ENCODE data around the gene TAX1BP1. TPM values are rescaled to one million over a fixed set of nuclear protein-coding genes. Genes with fewer than 3 reads are reported as not detected.
"Not testable (repeated sequence)": the region's sequence is repeated elsewhere in the genome, so short reads cannot be mapped to it uniquely, and the experiment has no call there.

Gene TAX1BP1
- total RNA-seq, 2 donors from 2014 or later, result 129 to 162 TPM

DNA sequence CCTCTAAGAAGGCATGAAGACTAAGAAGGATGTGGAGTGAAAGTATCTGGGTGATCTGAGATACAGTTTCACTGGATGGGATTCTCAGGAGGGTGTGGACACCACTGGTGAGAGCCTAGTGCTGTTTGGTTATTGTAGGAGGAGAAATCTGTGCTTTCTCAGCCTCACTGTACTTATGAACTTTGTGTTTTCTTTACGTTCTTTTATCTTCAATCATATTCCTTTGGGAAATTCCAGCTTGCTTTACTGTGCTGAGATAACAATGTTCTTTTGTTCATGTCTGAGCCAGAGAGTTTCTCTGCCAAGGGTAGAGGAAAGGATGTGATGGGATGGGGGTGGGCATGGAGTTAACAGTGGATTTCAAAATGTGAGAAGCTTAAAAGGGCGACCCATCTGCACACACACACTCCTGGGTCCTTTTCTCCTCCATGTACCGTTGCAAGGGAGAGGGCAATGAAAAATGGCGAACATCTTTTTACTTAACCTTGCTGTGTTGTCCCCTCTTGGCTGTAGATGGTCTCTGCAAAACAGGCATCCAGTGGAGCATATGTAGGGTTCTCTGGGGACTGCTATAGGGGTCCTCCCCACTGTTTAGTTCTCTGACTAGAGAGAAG lies 25.0 kb upstream of the TAX1BP1 start:
- no peaks in the 10 kb centered on the region for H3K36me3 Mint-ChIP-seq (ENCODE audit: insufficient read depth in 2 of 2)
- peaks cover 2% of the 10 kb centered on the region for H3K4me1 Mint-ChIP-seq (ENCODE audit: low read depth)
- H3K9me3 Mint-ChIP-seq, result peaks cover 0 to 1% of the 10 kb centered on the region in 2 donors
- H3K27me3 Mint-ChIP-seq (ENCODE audit: low read depth), result peaks cover 15% of the 10 kb centered on the region
- DNase-seq (no peak), ATAC-seq (replicated peaks in 1 of 2) (no peak)
- no peak overlapping the region for H3K27ac Mint-ChIP-seq
- no peak overlapping the region for H3K4me3 Mint-ChIP-seq

DNA sequence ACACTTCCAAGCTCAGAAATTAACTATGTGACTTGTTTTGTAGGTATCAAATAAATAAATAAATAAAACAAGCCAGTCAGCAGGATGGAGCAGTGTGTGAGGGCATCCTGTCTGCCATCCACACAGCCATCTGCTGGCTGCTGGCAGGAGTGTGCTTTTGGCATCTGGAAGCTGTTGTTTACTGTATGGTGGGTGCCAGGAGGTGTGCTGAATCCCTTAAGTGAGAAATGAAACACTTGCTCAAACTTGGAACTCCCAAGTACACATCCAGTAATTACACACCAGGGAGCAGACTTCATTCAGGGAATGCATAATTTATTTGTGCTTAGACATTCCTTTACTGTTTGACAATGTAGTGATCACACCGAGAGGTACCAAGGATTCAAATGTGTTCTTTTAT lies 16.9 kb upstream of the TAX1BP1 start:
- ATAC-seq (replicated peaks in 1 of 2), result no peak
- Mint-ChIP-seq H3K4me3 (no peak overlapping the region), H3K27me3 (ENCODE audit: low read depth) (no peaks in the 10 kb centered on the region), H3K4me1 (ENCODE audit: low read depth) (peaks cover 8% of the 10 kb centered on the region), H3K9me3 (no peaks in the 10 kb centered on the region), H3K27ac (no peak overlapping the region), H3K36me3 (ENCODE audit: insufficient read depth in 2 of 2) (no peaks in the 10 kb centered on the region)
- no peak for DNase-seq

- no peak overlapping the region for H3K27ac Mint-ChIP-seq
Measured at GRCh38 chr7:27727058-27727457, 12.9 kb upstream of the TAX1BP1 start.

DNA sequence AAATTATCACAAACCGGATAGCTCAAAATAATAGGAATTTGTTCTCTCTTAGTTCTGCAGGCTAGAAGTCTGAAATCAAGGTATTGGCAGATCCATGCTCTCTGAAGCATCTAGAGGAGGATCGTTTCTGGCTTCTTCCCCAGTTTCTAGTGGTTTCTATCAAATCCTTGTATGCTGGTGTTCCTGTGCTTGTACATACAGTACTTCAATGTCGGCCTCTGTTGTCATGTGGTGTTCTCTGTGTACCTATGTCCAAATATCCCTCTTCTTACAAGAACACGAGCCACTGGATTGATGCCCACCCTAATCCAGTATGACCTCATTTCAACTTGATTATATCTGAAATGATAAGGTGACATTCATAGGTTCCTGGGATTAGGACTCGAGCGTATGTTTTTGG lies 9.8 kb upstream of the TAX1BP1 start:
- DNase-seq (no peak), ATAC-seq (replicated peaks in 1 of 2) (no peak)
- no peaks in the 10 kb centered on the region for H3K36me3 Mint-ChIP-seq (ENCODE audit: insufficient read depth in 2 of 2)
- H3K4me1 Mint-ChIP-seq (ENCODE audit: low read depth), result peaks cover 8% of the 10 kb centered on the region
- H3K9me3 Mint-ChIP-seq, result no peaks in the 10 kb centered on the region
- no peak overlapping the region for H3K27ac Mint-ChIP-seq
- no peaks in the 10 kb centered on the region for H3K27me3 Mint-ChIP-seq (ENCODE audit: low read depth)
- H3K4me3 Mint-ChIP-seq, result no peak overlapping the region

More at GRCh38 chr7:27727058-27727457, 12.9 kb upstream of the TAX1BP1 start:
- no peaks in the 10 kb centered on the region for H3K36me3 Mint-ChIP-seq (ENCODE audit: insufficient read depth in 2 of 2)
- H3K9me3 Mint-ChIP-seq, result no peaks in the 10 kb centered on the region
- no peak overlapping the region for H3K4me3 Mint-ChIP-seq
- ATAC-seq (replicated peaks in 1 of 2), result no peak
- H3K27me3 Mint-ChIP-seq (ENCODE audit: low read depth), result no peaks in the 10 kb centered on the region
- DNase-seq, result no peak
- H3K4me1 Mint-ChIP-seq (ENCODE audit: low read depth), result peaks cover 8% of the 10 kb centered on the region

- no peak for ATAC-seq (replicated peaks in 1 of 2)
- Mint-ChIP-seq H3K4me1 (ENCODE audit: low read depth) (peaks cover 15% of the 10 kb centered on the region), H3K36me3 (ENCODE audit: insufficient read depth in 2 of 2) (peaks cover 0 to 2% of the 10 kb centered on the region in 2 donors), H3K27me3 (ENCODE audit: low read depth) (peaks cover 6% of the 10 kb centered on the region), H3K27ac (no peak overlapping the region), H3K4me3 (no peak overlapping the region), H3K9me3 (no peaks in the 10 kb centered on the region)
- DNase-seq, result no peak
Measured at GRCh38 chr7:27734583-27734982, 5.4 kb upstream of the TAX1BP1 start.

GRCh38 chr7:27735165-27735564 lies 4.8 kb upstream of the TAX1BP1 start:
- DNase-seq (no peak), ATAC-seq (replicated peaks in 1 of 2) (no peak)
- no peaks in the 10 kb centered on the region for H3K9me3 Mint-ChIP-seq
- peaks cover 15% of the 10 kb centered on the region for H3K4me1 Mint-ChIP-seq (ENCODE audit: low read depth)
- peaks cover 0 to 2% of the 10 kb centered on the region in 2 donors for H3K36me3 Mint-ChIP-seq (ENCODE audit: insufficient read depth in 2 of 2)
- no peak overlapping the region for H3K4me3 Mint-ChIP-seq
- peaks cover 6% of the 10 kb centered on the region for H3K27me3 Mint-ChIP-seq (ENCODE audit: low read depth)
- H3K27ac Mint-ChIP-seq, result no peak overlapping the region

GRCh38 chr7:27735831-27736230 lies 4.1 kb upstream of the TAX1BP1 start:
- no peak overlapping the region for H3K4me3 Mint-ChIP-seq
- no peak for DNase-seq
- H3K9me3 Mint-ChIP-seq, result no peaks in the 10 kb centered on the region
- H3K27ac Mint-ChIP-seq, result no peak overlapping the region
- H3K36me3 Mint-ChIP-seq (ENCODE audit: insufficient read depth in 2 of 2), result peaks cover 6 to 7% of the 10 kb centered on the region in 2 donors
- ATAC-seq (replicated peaks in 1 of 2), result no peak
- peaks cover 16% of the 10 kb centered on the region for H3K4me1 Mint-ChIP-seq (ENCODE audit: low read depth)
- peaks cover 6% of the 10 kb centered on the region for H3K27me3 Mint-ChIP-seq (ENCODE audit: low read depth)

GRCh38 chr7:27737178-27737577 lies 2.8 kb upstream of the TAX1BP1 start:
- no peaks in the 10 kb centered on the region for H3K9me3 Mint-ChIP-seq
- H3K4me3 Mint-ChIP-seq, result no peak overlapping the region
- no peak overlapping the region for H3K27ac Mint-ChIP-seq
- peaks cover 7 to 10% of the 10 kb centered on the region in 2 donors for H3K36me3 Mint-ChIP-seq (ENCODE audit: insufficient read depth in 2 of 2)
- peaks cover 28% of the 10 kb centered on the region for H3K4me1 Mint-ChIP-seq (ENCODE audit: low read depth)
- no peak for ATAC-seq (replicated peaks in 1 of 2)
- no peak for DNase-seq
- peaks cover 6% of the 10 kb centered on the region for H3K27me3 Mint-ChIP-seq (ENCODE audit: low read depth)

GRCh38 chr7:27737616-27738015 lies 2.3 kb upstream of the TAX1BP1 start:
- peaks cover 6% of the 10 kb centered on the region for H3K27me3 Mint-ChIP-seq (ENCODE audit: low read depth)
- ATAC-seq (replicated peaks in 1 of 2) (no peak), DNase-seq (no peak)
- H3K4me3 Mint-ChIP-seq, result no peak overlapping the region
- no peaks in the 10 kb centered on the region for H3K9me3 Mint-ChIP-seq
- no peak overlapping the region for H3K27ac Mint-ChIP-seq
- peaks cover 32% of the 10 kb centered on the region for H3K4me1 Mint-ChIP-seq (ENCODE audit: low read depth)
- peaks cover 7 to 10% of the 10 kb centered on the region in 2 donors for H3K36me3 Mint-ChIP-seq (ENCODE audit: insufficient read depth in 2 of 2)

- Mint-ChIP-seq H3K27me3 (ENCODE audit: low read depth) (peaks cover 6% of the 10 kb centered on the region), H3K4me1 (ENCODE audit: low read depth) (peaks cover 41% of the 10 kb centered on the region), H3K27ac (peak overlapping the region; percentile 100), H3K4me3 (peak overlapping the region; percentile 96 to 98), H3K36me3 (ENCODE audit: insufficient read depth in 2 of 2) (peaks cover 7 to 12% of the 10 kb centered on the region in 2 donors), H3K9me3 (no peaks in the 10 kb centered on the region)
- peak; percentile 16 to 23 for ATAC-seq (replicated peaks in 1 of 2)
- DNase-seq, result peak in 1 of 2 donors; percentile 6
Measured at GRCh38 chr7:27739301-27739908, 557 bp upstream of the TAX1BP1 start.

DNA sequence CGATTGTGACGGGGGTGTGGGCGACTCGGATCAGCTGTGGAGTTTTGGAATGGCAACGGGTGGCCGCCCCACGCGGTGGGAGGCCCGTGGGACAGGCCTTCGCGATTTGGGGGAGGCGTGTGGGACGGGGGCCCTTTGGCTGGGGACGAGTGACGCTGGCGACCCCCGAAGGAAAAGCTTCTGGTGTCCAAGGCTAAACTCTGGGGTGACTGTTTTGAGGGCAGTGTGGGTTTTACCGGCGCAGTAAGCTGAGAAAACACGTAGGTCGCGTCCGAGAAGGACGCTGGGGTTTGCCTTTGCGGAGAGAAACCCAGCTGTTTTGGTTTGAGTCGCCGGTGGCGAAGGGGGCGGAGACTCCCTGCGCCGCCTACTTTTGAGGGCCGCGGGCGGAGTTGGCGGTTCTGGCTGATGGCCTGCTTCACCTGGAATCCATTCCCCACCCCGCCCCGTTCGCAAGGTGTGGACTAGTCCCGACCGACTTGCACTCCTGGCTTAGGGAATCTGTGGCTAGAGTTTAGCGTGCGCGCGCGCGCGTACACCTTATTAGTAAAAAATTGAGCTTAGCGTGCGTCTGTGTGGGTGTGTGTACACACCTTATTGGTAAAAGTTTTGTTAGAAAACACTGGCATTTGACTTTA lies 606 bp downstream of the TAX1BP1 start:
- H3K27ac Mint-ChIP-seq, result peak overlapping the region; percentile 100
- peak; percentile 78 to 82 for ATAC-seq (replicated peaks in 1 of 2)
- DNase-seq, result peak; percentile 92
- H3K27me3 Mint-ChIP-seq (ENCODE audit: low read depth), result peaks cover 6% of the 10 kb centered on the region
- H3K4me1 Mint-ChIP-seq (ENCODE audit: low read depth), result peaks cover 47% of the 10 kb centered on the region
- peaks cover 8 to 12% of the 10 kb centered on the region in 2 donors for H3K36me3 Mint-ChIP-seq (ENCODE audit: insufficient read depth in 2 of 2)
- no peaks in the 10 kb centered on the region for H3K9me3 Mint-ChIP-seq
- peak overlapping the region; percentile 96 to 98 for H3K4me3 Mint-ChIP-seq

DNA sequence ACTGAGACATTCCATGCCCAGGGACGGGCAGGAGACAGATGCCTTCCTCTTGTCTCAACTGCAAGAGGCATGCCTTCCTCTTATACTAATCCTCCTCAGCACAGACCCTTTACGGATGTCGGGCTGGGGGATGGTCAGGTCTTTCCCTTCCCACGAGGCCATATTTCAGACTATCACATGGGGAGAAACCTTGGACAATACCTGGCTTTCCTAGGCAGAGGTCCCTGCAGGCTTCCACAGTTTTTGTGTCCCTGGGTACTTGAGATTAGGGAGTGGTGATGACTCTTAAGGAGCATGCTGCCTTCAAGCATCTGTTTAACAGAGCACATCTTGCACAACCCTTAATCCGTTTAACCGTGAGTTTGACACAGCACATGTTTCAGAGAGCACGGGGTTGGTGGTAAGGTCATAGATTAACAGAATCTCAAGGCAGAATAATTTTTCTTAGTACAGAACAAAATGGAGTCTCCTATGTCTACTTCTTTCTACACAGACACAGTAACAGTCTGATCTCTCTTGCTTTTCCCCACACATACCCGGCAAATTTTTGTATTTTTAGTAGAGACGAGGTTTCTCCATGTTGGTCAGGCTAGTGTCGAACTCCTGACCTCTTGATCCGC lies 2.2 kb downstream of the TAX1BP1 start:
- not testable (repeated sequence) for ATAC-seq (replicated peaks in 1 of 2); DNase-seq; H3K27me3 Mint-ChIP-seq (ENCODE audit: low read depth); H3K9me3 Mint-ChIP-seq
- Mint-ChIP-seq H3K4me3 (peak overlapping the region; percentile 96 to 98), H3K4me1 (ENCODE audit: low read depth) (peaks cover 53% of the 10 kb centered on the region), H3K36me3 (ENCODE audit: insufficient read depth in 2 of 2) (peaks cover 8 to 12% of the 10 kb centered on the region in 2 donors), H3K27ac (peak overlapping the region; percentile 100)

DNA sequence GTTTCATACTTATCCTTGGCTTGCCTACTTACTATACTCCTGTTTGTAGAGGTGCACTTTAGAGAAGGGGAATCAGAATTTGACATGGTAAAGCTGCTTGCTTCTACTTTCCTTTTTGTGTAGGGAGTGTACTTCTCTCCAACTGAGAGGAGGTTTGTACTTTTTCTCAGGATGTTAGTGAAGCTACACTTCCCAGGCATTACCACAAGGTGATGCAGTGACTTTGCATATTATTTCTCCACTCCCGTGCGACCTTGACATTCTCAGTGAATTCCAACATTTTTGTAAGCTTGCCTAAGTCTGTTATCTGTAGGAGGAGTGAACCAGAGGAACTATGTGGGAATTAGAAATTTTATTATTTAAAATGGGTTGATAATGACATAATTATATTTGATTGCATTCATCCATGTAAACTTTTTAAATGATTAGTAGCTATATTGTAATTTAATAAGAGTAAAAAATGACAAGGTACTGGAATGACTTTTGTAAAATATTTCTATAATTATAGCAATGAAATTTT lies 5.2 kb downstream of the TAX1BP1 start:
- ATAC-seq (replicated peaks in 1 of 2), result no peak
- H3K4me1 Mint-ChIP-seq (ENCODE audit: low read depth), result peaks cover 48% of the 10 kb centered on the region
- DNase-seq, result no peak
- peak overlapping the region; percentile 45 to 73 for H3K4me3 Mint-ChIP-seq
- H3K9me3 Mint-ChIP-seq, result no peaks in the 10 kb centered on the region
- H3K27ac Mint-ChIP-seq, result peak overlapping the region; percentile 46
- H3K27me3 Mint-ChIP-seq (ENCODE audit: low read depth), result no peaks in the 10 kb centered on the region
- H3K36me3 Mint-ChIP-seq (ENCODE audit: insufficient read depth in 2 of 2), result peaks cover 6 to 26% of the 10 kb centered on the region in 2 donors

All from activated T-cell treated with anti-CD3 and anti-CD28 coated beads, Interleukin-2, amount 50 U/mL, for 72 hours (primary cell).